NT2/D1 (cell line): Measurements from ENCODE around the gene TOX3.

ENCODE experiments used
- YY1 ChIP-seq: IDR thresholded peaks from 2 replicates; pipeline ENCODE4 v1.6.1; 2011; ENCODE audit not compliant: insufficient read length, insufficient read depth
- ZNF274 ChIP-seq: IDR thresholded peaks from 2 replicates; pipeline ENCODE4 v1.6.1; 2011; ENCODE audit warnings: mild to moderate bottlenecking, low read depth, low read length

DNA sequence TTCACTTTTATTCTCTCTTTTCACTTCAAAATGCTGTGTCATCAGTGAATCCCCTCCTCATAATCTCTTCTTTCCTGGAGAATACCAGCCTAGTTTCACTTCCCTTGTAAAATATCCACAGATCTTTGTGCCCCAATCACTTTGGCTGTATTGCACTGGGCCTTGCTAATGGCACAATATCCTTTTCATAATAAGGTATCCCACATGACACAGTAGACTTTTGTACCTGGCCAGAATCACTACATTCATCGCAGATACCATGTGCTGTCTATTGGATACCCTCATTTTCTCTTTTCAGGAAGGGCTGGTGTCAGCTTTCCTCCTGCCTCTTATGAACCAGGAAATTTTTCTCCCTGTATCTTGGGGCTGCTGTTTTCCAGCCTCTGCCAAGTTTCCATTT lies 25.7 kb upstream of the TOX3 start:
- no peak for TF ChIP-seq ZNF274
- TF ChIP-seq YY1 = no peak
